PC-3 (cell line): ENCODE measurements around the gene AMFR. TPM values are rescaled to one million over a fixed set of nuclear protein-coding genes. Genes with fewer than 3 reads are reported as not detected.

Experiments
- ATAC-seq: fragments of 200-7000 bp; cut with Tn5 transposase; 2 replicates; pipeline ENCODE4 v1.9.1; 2020; ENCODE audit warnings: mild to moderate bottlenecking, moderate library complexity
- BruUV-seq: library from RNA; stranded (reverse); fragments of 400-500 nt; replicated peaks from 2 replicates; lab custom pipeline; 2021; lab: Mats Ljungman, UMichigan
- CTCF ChIA-PET: fragments of 300-600 bp; sonication (Branson Sonifier 250); formaldehyde crosslinking; loops from one replicate; lab custom pipeline; 2022; ENCODE audit warnings: antibody characterized with exemption; lab: Charles Lee
- POLR2A ChIA-PET: fragments of 300-600 bp; sonication (Branson Sonifier 250); formaldehyde crosslinking; loops from one replicate; lab custom pipeline; 2022; ENCODE audit warnings: antibody characterized with exemption; ENCODE audit not compliant: unreplicated experiment; lab: Charles Lee
- DNase-seq: peaks from one replicate; pipeline ENCODE4 v3.0.0-alpha.2; 2015
- H2AFZ ChIP-seq: fragments of 300-600 bp; sonication (generic); 2 replicates; pipeline ENCODE4 v1.6.0; 2016; ENCODE audit warnings: antibody characterized with exemption, low read length
- H3F3A ChIP-seq: fragments of 300-600 bp; sonication (generic); one replicate; pipeline ENCODE4 v1.6.0; 2017; ENCODE audit warnings: antibody characterized with exemption, low read length, control low read depth, mild to moderate bottlenecking; ENCODE audit not compliant: unreplicated experiment
- H3K27ac ChIP-seq: fragments of 300-600 bp; sonication (generic); 2 replicates; pipeline ENCODE4 v1.5.1; 2016; ENCODE audit warnings: mild to moderate bottlenecking, low read length
- H3K27me3 ChIP-seq: fragments of 300-600 bp; sonication (generic); 2 replicates; pipeline ENCODE4 v1.6.1; 2016; ENCODE audit warnings: low read length, mixed read lengths
- H3K36me3 ChIP-seq: fragments of 300-600 bp; sonication (generic); 2 replicates; pipeline ENCODE4 v1.6.1; 2016; ENCODE audit warnings: low read depth, mixed run types, low read length, mixed read lengths
- H3K4me1 ChIP-seq: fragments of 300-600 bp; sonication (generic); 2 replicates; pipeline ENCODE4 v1.5.1; 2016; ENCODE audit warnings: low read length; ENCODE audit not compliant: insufficient read depth
- H3K4me2 ChIP-seq: fragments of 300-600 bp; sonication (generic); 2 replicates; pipeline ENCODE4 v1.6.0; 2016; ENCODE audit warnings: low read length
- H3K4me3 ChIP-seq: fragments of 300-600 bp; sonication (generic); 2 replicates; pipeline ENCODE4 v1.5.1; 2016; ENCODE audit warnings: mild to moderate bottlenecking, low read length, mixed read lengths
- H3K79me2 ChIP-seq: fragments of 300-600 bp; sonication (generic); 2 replicates; pipeline ENCODE4 v1.6.1; 2017; ENCODE audit warnings: low read length, mixed read lengths
- H3K9ac ChIP-seq: fragments of 300-600 bp; sonication (generic); 2 replicates; pipeline ENCODE4 v1.6.0; 2016; ENCODE audit warnings: mild to moderate bottlenecking, low read length
- H3K9me2 ChIP-seq: fragments of 300-600 bp; sonication (generic); replicated peaks from 2 replicates; pipeline ENCODE4 v1.6.1; 2016; ENCODE audit warnings: mixed run types, low read length, mixed read lengths
- H3K9me3 ChIP-seq: fragments of 300-600 bp; sonication (generic); 2 replicates; pipeline ENCODE4 v1.6.1; 2016; ENCODE audit warnings: low read length, mixed read lengths
- H4K20me1 ChIP-seq: fragments of 300-600 bp; sonication (generic); 2 replicates; pipeline ENCODE4 v1.6.1; 2016; ENCODE audit warnings: low read length, mixed read lengths
- CTCF ChIP-seq: fragments of 300-600 bp; sonication (generic); conservative IDR thresholded peaks from 2 replicates; pipeline ENCODE4 v1.5.1; 2017; ENCODE audit warnings: antibody characterized with exemption, low read depth, mild to moderate bottlenecking, low read length
- EZH2 ChIP-seq: fragments of 300-600 bp; sonication (generic); IDR thresholded peaks from one replicate; pipeline ENCODE4 v1.6.1; 2017; ENCODE audit warnings: antibody characterized with exemption, mild to moderate bottlenecking, low read length; ENCODE audit not compliant: unreplicated experiment
- EZH2phosphoT487 ChIP-seq: fragments of 300-600 bp; sonication (generic); IDR thresholded peaks from 2 replicates; pipeline ENCODE4 v1.6.1; 2018; ENCODE audit warnings: mild to moderate bottlenecking, antibody characterized with exemption, low read length, borderline replicate concordance
- intact Hi-C: fragments of 100-400 bp; cut with micrococcal nuclease; formaldehyde crosslinking; loops from 2 replicates; pipeline ENCODE4 v1.9.0; 2023
- total RNA-seq: library from RNA; depleted of rRNA; stranded (reverse); fragments of >200 nt; gene quantifications from 2 replicates; pipeline ENCODE4 v1.2.3, GENCODE V29; 2014

Gene AMFR
- total RNA-seq, 1 experiment from 2014 or later: 98.9 TPM

GRCh38 chr16:56329887-56330286, 95.5 kb downstream of the AMFR start:
- no peaks in the 10 kb centered on the region for H3K79me2 ChIP-seq
- peak; percentile 22 for DNase-seq
- peak; percentile 10; the same call in 1 of the 2 replicates for ATAC-seq
- peak overlapping the region; percentile 82 for H3K27ac ChIP-seq
- peak overlapping the region; percentile 68 for H3K4me2 ChIP-seq
- H3K9ac ChIP-seq: no peak overlapping the region
- H3K27me3 ChIP-seq: no peaks in the 10 kb centered on the region
- no TSS peak for BruUV-seq
- peak overlapping the region; percentile 72 for H2AFZ ChIP-seq
- H3K9me2 ChIP-seq: no peaks in the 10 kb centered on the region
- H3K4me1 ChIP-seq: peaks cover 23% of the 10 kb centered on the region
- H4K20me1 ChIP-seq: no peaks in the 10 kb centered on the region
- POLR2A ChIA-PET: no interaction called here
- H3K4me3 ChIP-seq: no peak overlapping the region; the same call in 1 of the 2 replicates
- TF ChIP-seq CTCF (no peak), EZH2 (no peak), EZH2phosphoT487 (no peak)
- intact Hi-C loops: no loop called here
- no peaks in the 10 kb centered on the region for H3K36me3 ChIP-seq
- CTCF ChIA-PET: interaction anchor here (1.5 kb wide), 1 partner anchor 27 kb away, joined by 9 read pairs; no protein-coding TSS in a partner anchor
- no peaks in the 10 kb centered on the region for H3K9me3 ChIP-seq
- H3F3A ChIP-seq: no peaks in the 10 kb centered on the region

- H3K79me2 ChIP-seq: no peaks in the 10 kb centered on the region
- ChIA-PET CTCF (no interaction called here), POLR2A (no interaction called here)
- H3K27ac ChIP-seq: no peak overlapping the region
- H3K9me3 ChIP-seq: no peaks in the 10 kb centered on the region
- H3K4me3 ChIP-seq: no peak overlapping the region
- ATAC-seq: no peak
- H2AFZ ChIP-seq: no peak overlapping the region
- no peaks in the 10 kb centered on the region for H4K20me1 ChIP-seq
- H3K9ac ChIP-seq: no peak overlapping the region
- H3K9me2 ChIP-seq: no peaks in the 10 kb centered on the region
- BruUV-seq: no TSS peak
- H3K4me1 ChIP-seq: peaks cover 34% of the 10 kb centered on the region
- no peaks in the 10 kb centered on the region for H3F3A ChIP-seq
- TF ChIP-seq EZH2phosphoT487: no peak
- no peak for TF ChIP-seq CTCF
- no peak for TF ChIP-seq EZH2
- no peak for DNase-seq
- H3K36me3 ChIP-seq: no peaks in the 10 kb centered on the region
- no peak overlapping the region for H3K4me2 ChIP-seq
- intact Hi-C loops: no loop called here
- H3K27me3 ChIP-seq: no peaks in the 10 kb centered on the region
These were observed 96.9 kb downstream of the AMFR start for GRCh38 chr16:56328276-56329022.

- CTCF ChIA-PET: no interaction called here
- H3K4me1 ChIP-seq: peaks cover 34% of the 10 kb centered on the region
These were observed 97.5 kb downstream of the AMFR start for GRCh38 chr16:56327929-56328258.

More at GRCh38 chr16:56327929-56328258, 97.5 kb downstream of the AMFR start:
- intact Hi-C loops: no loop called here
- H3K36me3 ChIP-seq: no peaks in the 10 kb centered on the region
- no TSS peak for BruUV-seq
- no peak overlapping the region for H2AFZ ChIP-seq
- no peaks in the 10 kb centered on the region for H3K27me3 ChIP-seq
- no peak overlapping the region for H3K27ac ChIP-seq
- POLR2A ChIA-PET: no interaction called here
- H3K79me2 ChIP-seq: no peaks in the 10 kb centered on the region
- no peaks in the 10 kb centered on the region for H3F3A ChIP-seq
- no peaks in the 10 kb centered on the region for H3K9me2 ChIP-seq
- DNase-seq: no peak
- TF ChIP-seq EZH2phosphoT487: no peak
- no peak for TF ChIP-seq EZH2
- no peak for TF ChIP-seq CTCF
- ATAC-seq: no peak
- no peaks in the 10 kb centered on the region for H3K9me3 ChIP-seq
- H3K4me2 ChIP-seq: no peak overlapping the region
- H3K4me3 ChIP-seq: no peak overlapping the region
- H3K9ac ChIP-seq: no peak overlapping the region
- H4K20me1 ChIP-seq: no peaks in the 10 kb centered on the region
